ENCODE results near the gene KIAA1755.

Gene KIAA1755

DNA sequence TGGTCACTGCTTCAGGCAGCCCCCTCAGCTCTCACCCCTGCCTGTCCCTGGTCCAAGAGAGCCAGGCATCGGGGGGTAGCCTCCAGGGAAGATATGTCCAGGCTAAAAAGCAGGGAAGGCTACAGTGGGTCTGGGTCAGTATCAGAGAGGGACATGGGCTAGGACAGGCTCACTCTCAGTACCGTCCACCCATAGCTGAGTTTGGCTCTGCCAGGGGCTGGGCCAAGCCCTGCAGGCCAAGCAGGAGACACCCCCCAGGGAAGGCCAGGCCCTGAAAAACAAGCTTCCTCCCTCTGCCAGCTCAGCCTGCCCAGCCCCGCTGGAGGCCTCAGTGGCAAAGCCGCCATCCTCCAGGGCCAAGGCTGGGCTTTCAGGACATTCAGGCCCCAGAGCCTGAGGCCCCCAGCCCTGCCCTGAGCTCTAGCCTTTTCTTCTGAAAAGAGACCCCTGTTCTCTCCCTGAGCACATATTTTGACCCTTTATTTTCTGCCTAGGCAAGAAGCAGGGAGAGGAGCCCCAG lies 66.9 kb downstream of the KIAA1755 start:
- Histone ChIP-seq H3K9ac (no peak overlapping the region), H3K27me3 (ENCODE audit: control insufficient read depth, insufficient read depth, low read length) (no peaks in the 10 kb centered on the region), H3K4me1 (peaks cover 3% of the 10 kb centered on the region), H3K4me2 (ENCODE audit: low read length) (no peak overlapping the region), H3K27ac (no peak overlapping the region), H3K4me3 (ENCODE audit: low read depth, low read length) (no peak overlapping the region), H3K79me2 (no peaks in the 10 kb centered on the region), H3K9me3 (ENCODE audit: control insufficient read depth, low read length) (no peaks in the 10 kb centered on the region), H2AFZ (no peak overlapping the region), H3K36me3 (ENCODE audit: control insufficient read depth, insufficient read depth, low read length) (no peaks in the 10 kb centered on the region)
- TF ChIP-seq, protein P1, sequence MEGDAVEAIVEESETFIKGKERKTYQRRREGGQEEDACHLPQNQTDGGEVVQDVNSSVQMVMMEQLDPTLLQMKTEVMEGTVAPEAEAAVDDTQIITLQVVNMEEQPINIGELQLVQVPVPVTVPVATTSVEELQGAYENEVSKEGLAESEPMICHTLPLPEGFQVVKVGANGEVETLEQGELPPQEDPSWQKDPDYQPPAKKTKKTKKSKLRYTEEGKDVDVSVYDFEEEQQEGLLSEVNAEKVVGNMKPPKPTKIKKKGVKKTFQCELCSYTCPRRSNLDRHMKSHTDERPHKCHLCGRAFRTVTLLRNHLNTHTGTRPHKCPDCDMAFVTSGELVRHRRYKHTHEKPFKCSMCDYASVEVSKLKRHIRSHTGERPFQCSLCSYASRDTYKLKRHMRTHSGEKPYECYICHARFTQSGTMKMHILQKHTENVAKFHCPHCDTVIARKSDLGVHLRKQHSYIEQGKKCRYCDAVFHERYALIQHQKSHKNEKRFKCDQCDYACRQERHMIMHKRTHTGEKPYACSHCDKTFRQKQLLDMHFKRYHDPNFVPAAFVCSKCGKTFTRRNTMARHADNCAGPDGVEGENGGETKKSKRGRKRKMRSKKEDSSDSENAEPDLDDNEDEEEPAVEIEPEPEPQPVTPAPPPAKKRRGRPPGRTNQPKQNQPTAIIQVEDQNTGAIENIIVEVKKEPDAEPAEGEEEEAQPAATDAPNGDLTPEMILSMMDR (IDR thresholded peaks at IDR 0.05), result no peak

DNA sequence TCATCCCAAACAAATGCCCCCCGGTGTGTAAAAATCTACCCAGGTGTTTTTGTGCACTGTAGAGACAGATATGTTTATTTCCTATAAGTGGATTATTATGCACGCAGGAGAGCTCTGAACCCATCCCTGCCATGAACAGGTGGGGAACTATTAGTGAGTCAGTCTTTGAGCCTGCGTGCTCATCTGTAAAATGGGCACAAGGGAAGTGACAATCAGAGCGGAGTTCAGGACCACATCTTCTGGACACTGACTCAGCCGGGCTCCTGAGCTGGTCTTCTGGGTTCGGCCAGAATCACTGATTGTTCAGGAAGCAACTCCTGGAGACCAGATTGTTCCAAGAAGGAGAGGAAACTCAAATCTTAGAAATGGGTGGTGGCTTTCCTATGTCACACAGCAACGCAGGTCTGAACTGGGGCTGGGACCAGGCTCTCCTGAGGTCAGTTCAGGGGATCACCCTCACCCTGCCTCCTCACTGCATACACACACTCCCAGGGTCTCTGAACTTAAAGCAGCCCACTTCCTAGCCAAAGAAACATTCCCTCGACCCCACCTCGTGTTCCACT lies 68.1 kb downstream of the KIAA1755 start:
- H3K27ac ChIP-seq, result no peak overlapping the region
- no peak overlapping the region for H2AFZ ChIP-seq
- TF ChIP-seq, protein P1 (IDR thresholded peaks at IDR 0.05), result no peak
- no peak overlapping the region for H3K4me2 ChIP-seq (ENCODE audit: low read length)
- no peaks in the 10 kb centered on the region for H3K36me3 ChIP-seq (ENCODE audit: control insufficient read depth, insufficient read depth, low read length)
- H3K4me1 ChIP-seq, result peaks cover 3% of the 10 kb centered on the region
- H3K79me2 ChIP-seq, result no peaks in the 10 kb centered on the region
- no peaks in the 10 kb centered on the region for H3K27me3 ChIP-seq (ENCODE audit: control insufficient read depth, insufficient read depth, low read length)
- no peak overlapping the region for H3K4me3 ChIP-seq (ENCODE audit: low read depth, low read length)
- no peaks in the 10 kb centered on the region for H3K9me3 ChIP-seq (ENCODE audit: control insufficient read depth, low read length)
- no peak overlapping the region for H3K9ac ChIP-seq

DNA sequence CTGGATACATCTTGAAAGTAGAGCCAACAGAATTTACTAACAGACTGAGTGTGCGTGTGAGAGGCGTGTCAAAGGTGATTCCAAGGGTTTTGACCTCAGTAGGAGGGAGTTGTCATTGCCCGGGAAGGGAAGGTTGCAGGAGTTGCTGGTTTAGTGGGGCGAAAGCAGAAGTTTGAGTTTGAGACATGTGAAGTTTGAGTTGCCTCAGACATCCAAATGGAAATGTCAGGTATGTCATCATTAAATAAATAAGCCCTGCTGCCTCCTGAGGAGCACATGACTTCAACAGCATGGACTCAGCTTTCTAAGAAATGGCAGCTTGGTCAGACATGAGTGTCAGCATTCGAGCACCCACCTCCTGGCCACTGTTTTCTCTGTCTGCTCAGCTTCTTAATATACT lies 68.9 kb downstream of the KIAA1755 start:
- H3K79me2 ChIP-seq, result no peaks in the 10 kb centered on the region
- H3K4me2 ChIP-seq (ENCODE audit: low read length), result no peak overlapping the region
- no peaks in the 10 kb centered on the region for H3K27me3 ChIP-seq (ENCODE audit: control insufficient read depth, insufficient read depth, low read length)
- no peaks in the 10 kb centered on the region for H3K9me3 ChIP-seq (ENCODE audit: control insufficient read depth, low read length)
- no peak overlapping the region for H3K9ac ChIP-seq
- H2AFZ ChIP-seq, result no peak overlapping the region
- H3K4me3 ChIP-seq (ENCODE audit: low read depth, low read length), result no peak overlapping the region
- H3K36me3 ChIP-seq (ENCODE audit: control insufficient read depth, insufficient read depth, low read length), result no peaks in the 10 kb centered on the region
- H3K4me1 ChIP-seq, result peaks cover 3% of the 10 kb centered on the region
- H3K27ac ChIP-seq, result no peak overlapping the region
- TF ChIP-seq, protein P1 (IDR thresholded peaks at IDR 0.05), result no peak

DNA sequence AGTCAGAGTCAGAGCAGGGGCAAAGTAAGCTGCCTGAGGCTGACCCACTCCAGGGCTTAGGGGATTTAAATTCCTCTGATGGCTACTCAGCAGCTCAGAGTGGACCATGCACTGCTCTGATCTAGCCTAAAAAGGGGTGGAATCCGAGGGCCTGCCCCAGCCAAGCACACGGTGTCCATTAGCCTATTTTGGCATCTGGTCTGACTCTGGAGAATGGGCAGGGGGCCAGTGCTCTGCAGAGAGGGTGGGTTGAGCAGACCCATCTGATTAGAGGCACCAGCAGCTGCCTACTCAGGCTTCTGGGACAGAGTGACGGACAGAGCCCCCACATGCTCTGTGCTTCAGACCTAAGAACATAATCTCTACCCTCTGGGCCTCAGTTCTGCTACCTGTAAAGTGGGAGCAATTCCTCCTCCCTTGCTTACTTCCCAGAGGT lies 69.6 kb downstream of the KIAA1755 start:
- Histone ChIP-seq H3K36me3 (ENCODE audit: control insufficient read depth, insufficient read depth, low read length) (no peaks in the 10 kb centered on the region), H3K9ac (no peak overlapping the region), H3K9me3 (ENCODE audit: control insufficient read depth, low read length) (no peaks in the 10 kb centered on the region), H3K4me3 (ENCODE audit: low read depth, low read length) (no peak overlapping the region), H3K4me1 (peaks cover 3% of the 10 kb centered on the region), H3K27me3 (ENCODE audit: control insufficient read depth, insufficient read depth, low read length) (no peaks in the 10 kb centered on the region), H3K79me2 (no peaks in the 10 kb centered on the region), H2AFZ (no peak overlapping the region), H3K27ac (no peak overlapping the region), H3K4me2 (ENCODE audit: low read length) (no peak overlapping the region)
- TF ChIP-seq, protein P1 (IDR thresholded peaks at IDR 0.05), result no peak

DNA sequence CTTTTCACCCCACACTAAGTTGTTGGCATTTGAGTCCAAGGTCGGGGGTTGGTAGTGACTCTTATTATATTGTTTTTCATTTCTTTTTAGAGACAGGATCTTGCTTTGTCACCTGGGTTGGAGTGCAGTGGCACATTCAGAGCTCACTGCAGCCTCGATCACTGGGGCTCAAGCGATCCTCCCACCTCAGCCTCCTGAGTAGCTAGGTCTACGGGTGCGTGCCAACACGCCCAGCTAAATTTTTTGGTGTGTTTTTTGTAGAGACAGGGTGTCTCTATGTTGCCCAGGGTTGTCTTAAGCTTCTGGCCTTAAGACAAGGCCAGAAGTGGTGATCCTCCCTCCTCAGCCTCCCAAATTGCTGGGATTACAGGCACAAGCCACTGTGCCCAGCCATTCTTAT lies 70.4 kb downstream of the KIAA1755 start:
- Histone ChIP-seq H3K9ac (no peak overlapping the region), H3K36me3 (ENCODE audit: control insufficient read depth, insufficient read depth, low read length) (no peaks in the 10 kb centered on the region), H3K27ac (no peak overlapping the region), H3K4me1 (peaks cover 3% of the 10 kb centered on the region), H3K27me3 (ENCODE audit: control insufficient read depth, insufficient read depth, low read length) (no peaks in the 10 kb centered on the region), H3K79me2 (no peaks in the 10 kb centered on the region), H2AFZ (no peak overlapping the region), H3K4me2 (ENCODE audit: low read length) (no peak overlapping the region), H3K4me3 (ENCODE audit: low read depth, low read length) (no peak overlapping the region), H3K9me3 (ENCODE audit: control insufficient read depth, low read length) (no peaks in the 10 kb centered on the region)
- TF ChIP-seq, protein P1 (IDR thresholded peaks at IDR 0.05), result no peak
